Brain microvascular endothelial cell (primary cell): ENCODE data around the gene PARD3.

Source experiments
- DNase-seq: peaks from one replicate; pipeline ENCODE4 v3.0.0-alpha.2; 2020
- H3K27ac ChIP-seq: fragments of 250-450 bp; sonication (Bioruptor Pico); 2 replicates; pipeline ENCODE4 v1.5.1; 2020; ENCODE audit warnings: mild to moderate bottlenecking, moderate library complexity
- H3K27me3 ChIP-seq: fragments of 250-450 bp; sonication (Bioruptor Pico); replicated peaks from 2 replicates; pipeline ENCODE4 v1.5.1; 2020; ENCODE audit warnings: mild to moderate bottlenecking
- H3K36me3 ChIP-seq: fragments of 250-450 bp; sonication (Bioruptor Pico); replicated peaks from 2 replicates; pipeline ENCODE4 v1.5.1; 2020; ENCODE audit warnings: mild to moderate bottlenecking
- H3K4me3 ChIP-seq: 2 replicates; pipeline ENCODE4 v1.5.1; 2011; ENCODE audit warnings: low read depth, mild to moderate bottlenecking, control low read depth, low read length, moderate library complexity
- CTCF ChIP-seq: IDR thresholded peaks from 2 replicates; pipeline ENCODE4 v1.5.1; 2011; ENCODE audit warnings: low read depth, mild to moderate bottlenecking, moderate library complexity, low read length, control low read depth, inconsistent platforms; ENCODE audit errors: missing control alignments
- in situ Hi-C: cut with HindIII; loops from 2 replicates; pipeline ENCODE4 v1.10.0; 2017; ENCODE audit warnings: low sequenced_read_pairs, low pct_ligation_motif_present

Gene PARD3

GRCh38 chr10:34612938-34613337, 202.2 kb downstream of the PARD3 start:
- TF ChIP-seq CTCF = no peak
- Histone ChIP-seq H3K27me3 (no peaks in the 10 kb centered on the region), H3K4me3 (no peak overlapping the region), H3K36me3 (no peaks in the 10 kb centered on the region), H3K27ac (no peak overlapping the region)
- no peak for DNase-seq
- in situ Hi-C loops = no loop called here

- H3K27me3 ChIP-seq = no peaks in the 10 kb centered on the region
- H3K27ac ChIP-seq = no peak overlapping the region
- TF ChIP-seq CTCF = no peak
- DNase-seq = peak; percentile 35
- in situ Hi-C loops = no loop called here
- H3K4me3 ChIP-seq = no peak overlapping the region
- H3K36me3 ChIP-seq = no peaks in the 10 kb centered on the region
Measured at GRCh38 chr10:34612446-34612845, 202.7 kb downstream of the PARD3 start.

- no peak for DNase-seq
- Histone ChIP-seq H3K27ac (no peak overlapping the region), H3K4me3 (no peak overlapping the region), H3K27me3 (no peaks in the 10 kb centered on the region), H3K36me3 (no peaks in the 10 kb centered on the region)
- no peak for TF ChIP-seq CTCF
- in situ Hi-C loops = no loop called here
Measured at GRCh38 chr10:34609287-34609940, 205.7 kb downstream of the PARD3 start.

- DNase-seq = peak; percentile 47
- Histone ChIP-seq H3K4me3 (no peak overlapping the region), H3K36me3 (no peaks in the 10 kb centered on the region), H3K27me3 (no peaks in the 10 kb centered on the region), H3K27ac (no peak overlapping the region)
- in situ Hi-C loops = no loop called here
- TF ChIP-seq CTCF = no peak
Measured at GRCh38 chr10:34607894-34608293, 207.2 kb downstream of the PARD3 start.

GRCh38 chr10:34606890-34607289, 208.2 kb downstream of the PARD3 start:
- no peaks in the 10 kb centered on the region for H3K36me3 ChIP-seq
- no peak for DNase-seq
- no peak overlapping the region for H3K4me3 ChIP-seq
- in situ Hi-C loops = no loop called here
- no peaks in the 10 kb centered on the region for H3K27me3 ChIP-seq
- no peak for TF ChIP-seq CTCF
- no peak overlapping the region for H3K27ac ChIP-seq

GRCh38 chr10:34602478-34602877, 212.6 kb downstream of the PARD3 start:
- no peaks in the 10 kb centered on the region for H3K36me3 ChIP-seq
- no peak overlapping the region for H3K27ac ChIP-seq
- H3K27me3 ChIP-seq = no peaks in the 10 kb centered on the region
- no peak for TF ChIP-seq CTCF
- no peak overlapping the region for H3K4me3 ChIP-seq
- in situ Hi-C loops = no loop called here
- no peak for DNase-seq
